T-helper 1 cell treated with Interleukin-12 subunit alpha and Interleukin-12 subunit beta and Interleukin-4 antibody, amounts not matched to agents 30 μg/mL and 1 μg/mL, for 36 hours (primary cell): ENCODE results near the gene DIP2C.

Experiments
- H3K27ac Mint-ChIP-seq: one replicate; pipeline ENCODE4 v1.8.0; 2021; ENCODE audit warnings: mild to moderate bottlenecking, mixed read lengths
- H3K27me3 Mint-ChIP-seq: one replicate; pipeline ENCODE4 v1.8.0; 2021; ENCODE audit warnings: low read depth, mixed read lengths
- H3K36me3 Mint-ChIP-seq: one replicate; pipeline ENCODE4 v1.8.0; 2021; ENCODE audit warnings: low read depth, mixed read lengths
- H3K4me1 Mint-ChIP-seq: one replicate; pipeline ENCODE4 v1.8.0; 2021; ENCODE audit warnings: low read depth, mixed read lengths
- H3K4me3 Mint-ChIP-seq: one replicate; pipeline ENCODE4 v1.8.0; 2021; ENCODE audit warnings: mild to moderate bottlenecking, moderate library complexity, mixed read lengths
- H3K9me3 Mint-ChIP-seq: one replicate; pipeline ENCODE4 v1.8.0; 2021; ENCODE audit warnings: mixed read lengths

DIP2C gene

DNA sequence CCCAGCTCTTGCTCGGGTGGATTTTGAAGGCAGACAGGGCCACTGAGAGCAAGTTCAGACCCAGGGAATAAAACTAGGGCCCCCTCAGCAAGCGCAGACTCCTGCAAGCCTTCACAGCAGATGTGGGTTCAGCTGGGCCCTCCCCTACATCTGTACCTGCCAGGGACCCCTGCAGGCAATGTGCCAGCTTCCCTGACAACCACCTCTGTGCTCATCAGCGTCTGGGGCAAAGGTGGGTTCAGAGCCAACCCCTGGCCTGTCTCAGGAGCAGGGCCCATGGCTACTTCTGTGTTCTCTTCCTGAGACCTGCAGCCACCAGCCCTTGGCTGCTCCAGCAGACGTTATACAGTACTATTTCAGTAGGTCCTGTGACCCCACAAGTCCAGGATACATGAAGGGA lies 189.5 kb downstream of the DIP2C start:
- peaks cover 5% of the 10 kb centered on the region for H3K4me1 Mint-ChIP-seq
- H3K9me3 Mint-ChIP-seq, result no peaks in the 10 kb centered on the region
- H3K27me3 Mint-ChIP-seq, result peaks cover 16% of the 10 kb centered on the region
- H3K27ac Mint-ChIP-seq, result no peak overlapping the region
- H3K4me3 Mint-ChIP-seq, result no peak overlapping the region
- H3K36me3 Mint-ChIP-seq, result no peaks in the 10 kb centered on the region

DNA sequence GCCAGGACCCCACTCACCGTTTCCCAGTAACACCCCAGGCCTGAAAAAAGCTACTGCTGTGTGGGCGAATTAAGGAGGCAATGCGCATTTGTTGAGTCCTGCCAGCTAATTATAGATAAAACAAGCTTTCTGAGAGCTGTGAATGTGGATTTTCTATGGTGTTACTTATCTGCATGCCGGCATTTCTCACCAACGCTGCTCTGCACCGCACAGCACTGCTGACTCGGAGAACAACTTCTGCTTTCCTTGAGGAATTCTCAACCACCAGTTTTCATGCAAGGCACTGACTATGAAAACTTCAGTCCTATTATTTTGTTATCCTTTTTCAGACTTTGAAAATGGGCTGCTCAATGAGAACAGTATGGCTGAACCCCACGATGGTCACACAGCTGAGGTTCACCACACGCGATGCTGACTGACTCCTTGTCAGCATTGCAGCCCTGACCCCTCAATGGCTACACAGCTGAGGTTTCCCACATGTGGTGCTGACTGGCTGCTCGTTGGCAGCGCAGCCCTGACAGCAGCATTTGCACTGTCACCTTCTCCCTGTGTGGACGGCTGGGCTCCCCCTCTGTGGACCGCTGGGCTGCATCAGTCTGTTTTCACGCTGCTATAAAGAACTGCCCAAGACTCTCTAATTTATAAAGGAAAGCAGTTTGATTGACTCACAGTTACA lies 190.6 kb downstream of the DIP2C start:
- peaks cover 13% of the 10 kb centered on the region for H3K27me3 Mint-ChIP-seq
- H3K4me1 Mint-ChIP-seq, result peaks cover 5% of the 10 kb centered on the region
- no peaks in the 10 kb centered on the region for H3K36me3 Mint-ChIP-seq
- H3K4me3 Mint-ChIP-seq, result no peak overlapping the region
- H3K27ac Mint-ChIP-seq, result no peak overlapping the region
- no peaks in the 10 kb centered on the region for H3K9me3 Mint-ChIP-seq

DNA sequence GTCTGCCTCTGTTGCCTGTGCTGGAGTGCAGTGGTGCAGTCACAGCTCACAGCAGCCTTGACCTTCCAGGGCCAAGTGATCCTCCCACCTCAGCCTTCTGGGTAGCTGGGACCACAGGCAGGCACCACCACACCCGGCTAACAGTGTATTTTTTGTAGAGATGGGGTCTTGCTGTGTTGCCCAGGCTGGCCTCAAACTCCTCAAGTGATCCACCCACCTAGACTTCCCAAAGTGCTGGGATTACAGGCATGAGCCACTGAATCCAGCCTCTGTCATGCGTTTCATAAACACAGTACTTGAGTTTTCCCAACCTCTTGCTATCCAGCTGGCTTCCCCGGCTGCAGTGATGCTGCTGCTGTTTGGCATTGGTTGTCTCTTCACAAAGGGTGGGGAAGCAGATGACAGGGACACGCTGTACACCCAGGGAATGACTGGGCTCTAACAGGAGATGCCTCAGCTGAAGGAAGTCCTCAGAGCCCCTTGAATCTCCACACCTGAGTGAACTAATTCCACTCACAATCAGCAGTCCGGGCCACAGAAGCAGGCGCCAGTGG lies 191.5 kb downstream of the DIP2C start:
- H3K36me3 Mint-ChIP-seq, result no peaks in the 10 kb centered on the region

DNA sequence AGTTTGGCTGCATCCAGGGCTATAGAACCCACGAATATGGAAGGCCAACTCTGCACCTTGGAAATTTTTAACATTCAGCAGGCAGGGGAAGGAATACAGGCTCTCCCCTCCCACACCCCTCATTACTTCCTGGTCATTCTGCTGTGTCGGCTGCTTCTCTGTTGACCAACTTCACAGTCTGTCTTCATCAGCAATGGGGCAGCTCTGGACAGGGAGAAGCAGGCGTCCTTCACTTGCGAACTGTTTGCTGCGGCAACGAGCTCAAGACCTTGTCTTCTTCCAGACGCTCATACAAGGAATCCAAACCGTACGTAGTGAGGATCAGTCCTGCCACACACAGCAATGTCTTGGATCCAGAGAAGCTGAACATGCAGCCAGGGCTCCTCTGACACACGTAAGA lies 192.2 kb downstream of the DIP2C start:
- Mint-ChIP-seq H3K27ac (no peak overlapping the region), H3K4me3 (no peak overlapping the region), H3K9me3 (no peaks in the 10 kb centered on the region), H3K27me3 (peaks cover 16% of the 10 kb centered on the region), H3K4me1 (peaks cover 5% of the 10 kb centered on the region), H3K36me3 (no peaks in the 10 kb centered on the region)

More for the DNA sequence above, 191.5 kb downstream of the DIP2C start:
- Mint-ChIP-seq H3K27me3 (peaks cover 16% of the 10 kb centered on the region), H3K9me3 (no peaks in the 10 kb centered on the region), H3K4me1 (peaks cover 5% of the 10 kb centered on the region), H3K27ac (no peak overlapping the region), H3K4me3 (no peak overlapping the region)

DNA sequence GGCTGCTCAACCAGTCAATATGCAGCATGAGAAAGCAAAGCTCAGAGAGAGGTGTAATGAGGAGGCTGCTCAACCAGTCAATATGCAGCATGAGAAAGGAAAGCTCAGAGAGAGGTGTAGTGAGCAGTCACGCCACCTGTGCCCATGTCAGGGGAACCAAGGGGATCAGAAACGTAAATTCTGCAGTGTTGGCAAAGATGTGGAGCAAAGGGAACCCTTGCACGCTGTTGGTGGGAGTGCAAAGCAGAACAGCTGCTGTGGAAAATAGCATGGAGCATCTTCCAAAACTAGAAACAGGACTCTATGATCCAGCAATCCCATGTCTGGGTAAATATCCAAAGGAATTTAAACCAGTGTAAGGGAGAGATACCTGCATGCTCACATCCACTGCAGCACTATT lies 194.9 kb downstream of the DIP2C start:
- H3K27me3 Mint-ChIP-seq, result peaks cover 12% of the 10 kb centered on the region
- no peak overlapping the region for H3K4me3 Mint-ChIP-seq
- no peak overlapping the region for H3K27ac Mint-ChIP-seq

DNA sequence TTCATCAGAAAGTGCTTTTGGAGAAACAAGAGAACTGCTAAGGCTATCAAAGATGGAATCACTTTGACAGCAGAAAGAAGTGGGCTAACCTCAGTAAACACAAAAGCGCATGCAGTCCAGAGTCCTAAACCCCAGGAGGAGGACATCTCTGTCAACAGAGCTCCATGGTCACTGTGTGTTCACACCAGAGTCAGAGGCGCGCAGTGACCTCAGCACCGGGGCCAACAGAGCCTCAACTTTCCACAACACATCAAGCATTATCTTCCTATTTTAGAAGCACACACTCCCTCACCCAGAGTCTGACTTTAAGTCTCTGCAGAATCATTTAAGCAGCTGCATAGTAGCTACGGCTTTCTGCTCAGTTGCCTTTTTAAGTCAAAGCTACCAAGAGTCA lies 195.3 kb downstream of the DIP2C start:
- no peaks in the 10 kb centered on the region for H3K36me3 Mint-ChIP-seq
- no peaks in the 10 kb centered on the region for H3K9me3 Mint-ChIP-seq
- no peak overlapping the region for H3K27ac Mint-ChIP-seq
- H3K27me3 Mint-ChIP-seq, result peaks cover 12% of the 10 kb centered on the region
- no peaks in the 10 kb centered on the region for H3K4me1 Mint-ChIP-seq
- no peak overlapping the region for H3K4me3 Mint-ChIP-seq

More for the DNA sequence above, 194.9 kb downstream of the DIP2C start:
- Mint-ChIP-seq H3K4me1 (no peaks in the 10 kb centered on the region), H3K9me3 (no peaks in the 10 kb centered on the region), H3K36me3 (no peaks in the 10 kb centered on the region)

DNA sequence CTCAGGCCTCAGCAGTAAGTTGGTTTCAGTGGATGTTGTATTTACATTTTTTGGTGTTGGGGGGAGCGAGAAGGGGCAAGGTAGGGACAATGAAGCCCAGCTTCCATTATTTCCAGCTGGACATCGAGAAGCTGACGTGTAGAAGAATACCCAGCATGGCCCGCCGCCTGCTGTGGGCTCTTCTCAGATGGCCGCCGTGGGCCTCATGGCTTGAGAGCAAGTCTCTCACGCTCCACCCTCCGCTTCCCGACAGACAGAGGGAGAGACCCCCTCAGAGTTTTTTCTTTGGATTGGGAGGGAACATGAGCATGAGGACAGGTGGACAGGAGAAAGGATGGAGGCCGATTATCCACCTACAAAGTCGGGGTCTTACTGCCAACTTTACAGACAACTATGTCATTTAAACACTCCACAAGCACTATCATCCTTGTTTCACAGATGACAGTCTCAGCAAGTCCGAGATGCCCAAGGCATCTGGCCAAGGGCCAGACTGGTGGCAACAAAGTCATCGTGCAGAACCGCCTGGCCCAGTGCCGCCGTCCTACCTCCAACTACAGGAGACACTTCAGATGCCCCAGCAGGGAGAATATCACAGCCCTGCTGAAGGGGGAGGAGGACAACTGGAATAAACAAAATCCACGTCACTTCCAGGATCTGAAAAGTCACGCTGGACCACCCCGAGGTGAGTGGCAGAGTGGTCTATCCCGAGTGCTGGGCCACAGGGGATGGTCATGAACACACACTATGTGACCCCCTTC lies 195.9 kb downstream of the DIP2C start:
- Mint-ChIP-seq H3K9me3 (no peaks in the 10 kb centered on the region), H3K27ac (no peak overlapping the region), H3K4me1 (no peaks in the 10 kb centered on the region), H3K36me3 (no peaks in the 10 kb centered on the region), H3K4me3 (no peak overlapping the region), H3K27me3 (peaks cover 12% of the 10 kb centered on the region)

DNA sequence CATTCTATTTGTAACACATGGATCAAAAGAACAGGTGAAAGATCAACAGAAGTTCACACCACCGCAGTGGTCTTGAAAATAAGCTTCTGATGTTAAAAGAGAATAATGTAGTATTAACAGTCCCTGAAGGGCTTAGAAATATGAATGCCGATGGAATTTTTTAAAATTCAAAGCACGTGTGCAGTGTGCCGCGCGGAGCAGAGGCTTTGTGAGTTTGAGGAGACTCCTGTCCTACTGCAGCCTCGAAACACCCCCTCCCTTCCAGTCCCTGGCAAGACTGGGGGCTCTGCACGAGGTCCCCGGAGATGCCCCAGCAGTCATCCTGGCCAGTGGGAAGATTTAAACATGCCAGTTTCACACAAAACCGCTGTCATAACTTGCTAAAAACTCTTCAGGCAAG lies 196.6 kb downstream of the DIP2C start:
- no peak overlapping the region for H3K27ac Mint-ChIP-seq
- no peak overlapping the region for H3K4me3 Mint-ChIP-seq

DNA sequence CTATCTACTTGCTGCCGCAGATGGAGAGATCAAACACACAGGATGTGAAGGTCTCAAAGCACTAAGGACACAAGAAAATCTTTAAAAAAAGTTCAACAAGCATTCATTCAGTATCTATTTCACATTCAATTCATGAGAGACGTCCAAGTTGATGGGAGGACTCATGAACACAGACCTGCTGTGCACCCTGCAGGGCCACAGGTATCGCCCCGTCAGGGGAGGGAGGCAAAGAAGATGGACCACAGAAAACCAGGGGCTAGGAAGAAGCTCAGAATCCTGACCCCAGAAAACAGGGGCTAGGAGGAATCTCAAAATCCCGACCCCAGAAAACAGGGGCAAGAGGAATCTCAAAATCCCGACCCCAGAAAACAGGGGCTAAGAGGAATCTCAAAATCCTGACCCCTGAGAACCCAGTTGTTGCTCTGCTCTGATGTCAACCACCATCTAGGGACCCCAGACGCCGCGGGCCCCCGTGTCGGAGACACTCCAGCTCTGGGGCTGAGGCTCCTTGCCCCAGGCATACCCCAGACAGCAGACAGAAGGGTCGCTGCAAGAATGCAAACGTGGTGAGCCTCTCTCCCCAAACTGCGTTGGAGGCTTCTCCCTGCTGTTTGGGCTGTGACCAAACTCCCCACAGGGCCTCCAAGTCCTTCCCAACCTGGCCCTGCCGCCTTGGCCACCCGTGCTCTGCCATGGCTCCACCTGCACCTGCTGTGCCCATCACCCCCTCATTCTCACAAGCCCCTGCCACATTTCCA lies 197.6 kb downstream of the DIP2C start:
- Mint-ChIP-seq H3K9me3 (no peaks in the 10 kb centered on the region), H3K27me3 (peaks cover 12% of the 10 kb centered on the region), H3K36me3 (no peaks in the 10 kb centered on the region), H3K4me1 (no peaks in the 10 kb centered on the region), H3K27ac (no peak overlapping the region), H3K4me3 (no peak overlapping the region)

More for the DNA sequence above, 196.6 kb downstream of the DIP2C start:
- H3K27me3 Mint-ChIP-seq, result peaks cover 12% of the 10 kb centered on the region
- H3K36me3 Mint-ChIP-seq, result no peaks in the 10 kb centered on the region
- no peaks in the 10 kb centered on the region for H3K9me3 Mint-ChIP-seq
- no peaks in the 10 kb centered on the region for H3K4me1 Mint-ChIP-seq

DNA sequence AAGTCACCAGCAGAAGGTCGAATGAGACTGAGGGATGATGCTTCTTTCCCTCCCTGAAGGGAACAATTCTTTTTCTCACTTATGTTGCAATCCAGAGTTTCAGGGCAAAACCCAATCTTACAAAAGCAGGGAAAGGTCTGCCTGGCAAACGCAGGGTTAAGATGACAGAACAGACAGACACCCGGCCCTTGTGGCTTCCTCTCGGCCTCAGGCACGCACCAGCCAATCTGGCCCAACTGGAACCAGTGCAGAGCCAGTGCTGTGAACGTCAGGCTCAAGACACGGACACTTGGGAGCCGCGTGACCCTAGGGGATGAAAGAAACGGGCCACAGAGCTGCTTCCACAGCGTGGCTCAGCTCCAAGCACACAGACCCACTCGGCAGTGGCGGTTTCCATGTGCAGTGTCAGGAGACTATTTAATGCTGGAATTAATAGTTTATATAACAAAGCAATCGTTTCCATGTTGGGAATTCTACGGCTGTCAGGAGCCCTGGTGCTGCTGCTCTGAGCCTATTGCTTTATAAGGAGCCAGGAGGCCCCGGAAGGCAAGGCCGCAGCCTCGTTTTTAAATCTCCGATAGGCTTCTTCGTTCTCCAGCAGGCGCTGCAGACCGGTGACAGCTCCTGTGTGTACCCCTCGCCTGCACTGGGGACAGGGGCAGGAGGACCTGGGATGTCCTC lies 198.4 kb downstream of the DIP2C start:
- no peak overlapping the region for H3K4me3 Mint-ChIP-seq
- H3K27me3 Mint-ChIP-seq, result peaks cover 12% of the 10 kb centered on the region
- no peaks in the 10 kb centered on the region for H3K4me1 Mint-ChIP-seq
- no peak overlapping the region for H3K27ac Mint-ChIP-seq
- no peaks in the 10 kb centered on the region for H3K36me3 Mint-ChIP-seq
- no peaks in the 10 kb centered on the region for H3K9me3 Mint-ChIP-seq

DNA sequence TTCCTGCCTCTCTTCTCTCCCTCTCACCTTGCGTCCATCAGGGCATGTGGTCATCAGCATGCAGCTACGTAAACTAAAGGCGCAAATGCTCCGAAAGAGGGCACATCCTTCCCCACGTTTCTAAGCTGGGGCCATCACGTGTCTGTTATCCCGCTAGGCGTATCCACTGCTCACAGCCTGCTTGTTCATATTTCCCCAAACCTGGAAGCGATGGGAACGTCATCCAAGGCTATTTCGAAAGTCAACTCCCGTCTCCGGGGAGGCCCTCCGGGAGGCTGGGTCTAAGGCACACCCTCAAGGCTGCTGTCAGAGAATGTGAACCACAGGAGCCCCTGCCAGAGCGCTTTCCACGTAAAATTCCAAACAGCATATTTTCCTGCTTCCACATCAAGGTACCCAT lies 199.2 kb downstream of the DIP2C start:
- Mint-ChIP-seq H3K4me3 (no peak overlapping the region), H3K4me1 (peaks cover 3% of the 10 kb centered on the region), H3K27ac (no peak overlapping the region), H3K36me3 (no peaks in the 10 kb centered on the region), H3K27me3 (peaks cover 12% of the 10 kb centered on the region), H3K9me3 (no peaks in the 10 kb centered on the region)

DNA sequence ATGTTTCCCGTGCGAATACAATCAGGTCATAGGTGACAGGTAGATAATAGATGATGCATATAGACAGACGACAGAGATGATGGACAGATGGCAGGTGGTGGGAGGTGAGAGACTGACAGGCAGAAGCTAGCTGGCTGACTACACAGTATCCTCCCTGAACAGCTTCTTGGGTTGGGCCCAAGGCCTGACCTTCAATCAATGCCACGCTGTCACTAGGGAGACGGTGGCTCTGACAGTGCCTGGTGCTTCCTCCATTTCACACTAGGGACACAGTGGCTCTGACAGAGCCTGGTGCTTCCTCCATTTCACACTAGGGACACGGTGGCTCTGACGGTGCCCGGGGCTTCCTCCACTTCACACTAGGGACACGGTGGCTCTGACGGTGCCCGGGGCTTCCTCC lies 200.1 kb downstream of the DIP2C start:
- peaks cover 12% of the 10 kb centered on the region for H3K27me3 Mint-ChIP-seq
- H3K36me3 Mint-ChIP-seq, result no peaks in the 10 kb centered on the region
- H3K4me1 Mint-ChIP-seq, result peaks cover 4% of the 10 kb centered on the region
- no peak overlapping the region for H3K4me3 Mint-ChIP-seq
- H3K27ac Mint-ChIP-seq, result peak overlapping the region; percentile 0
- H3K9me3 Mint-ChIP-seq, result no peaks in the 10 kb centered on the region

DNA sequence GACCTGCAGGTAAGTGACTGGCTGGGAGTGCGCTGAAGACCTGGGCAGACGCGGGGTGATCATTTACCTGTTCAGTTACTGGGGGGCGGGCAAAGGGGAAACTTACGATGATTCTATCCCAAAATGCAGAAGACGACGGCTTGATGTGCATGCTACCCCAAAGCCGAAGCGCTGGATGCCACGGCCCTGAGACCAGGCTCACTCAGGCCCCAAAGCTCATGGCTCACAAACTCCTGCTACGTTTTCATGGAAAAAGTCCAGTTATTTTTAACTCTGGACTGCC lies 200.6 kb downstream of the DIP2C start:
- Mint-ChIP-seq H3K9me3 (no peaks in the 10 kb centered on the region), H3K36me3 (no peaks in the 10 kb centered on the region), H3K27me3 (peaks cover 12% of the 10 kb centered on the region), H3K27ac (no peak overlapping the region), H3K4me1 (peaks cover 6% of the 10 kb centered on the region), H3K4me3 (no peak overlapping the region)
